ENCODE measurements around the gene KRTAP5-6. TPM values are rescaled to one million over a fixed set of nuclear protein-coding genes. Genes with fewer than 3 reads are reported as not detected.
"Not testable (repeated sequence)": the region's sequence is repeated elsewhere in the genome, so short reads cannot be mapped to it uniquely, and the experiment has no call there.

KRTAP5-6 gene
- total and polyA plus RNA-seq, 12 donors, result not detected

DNA sequence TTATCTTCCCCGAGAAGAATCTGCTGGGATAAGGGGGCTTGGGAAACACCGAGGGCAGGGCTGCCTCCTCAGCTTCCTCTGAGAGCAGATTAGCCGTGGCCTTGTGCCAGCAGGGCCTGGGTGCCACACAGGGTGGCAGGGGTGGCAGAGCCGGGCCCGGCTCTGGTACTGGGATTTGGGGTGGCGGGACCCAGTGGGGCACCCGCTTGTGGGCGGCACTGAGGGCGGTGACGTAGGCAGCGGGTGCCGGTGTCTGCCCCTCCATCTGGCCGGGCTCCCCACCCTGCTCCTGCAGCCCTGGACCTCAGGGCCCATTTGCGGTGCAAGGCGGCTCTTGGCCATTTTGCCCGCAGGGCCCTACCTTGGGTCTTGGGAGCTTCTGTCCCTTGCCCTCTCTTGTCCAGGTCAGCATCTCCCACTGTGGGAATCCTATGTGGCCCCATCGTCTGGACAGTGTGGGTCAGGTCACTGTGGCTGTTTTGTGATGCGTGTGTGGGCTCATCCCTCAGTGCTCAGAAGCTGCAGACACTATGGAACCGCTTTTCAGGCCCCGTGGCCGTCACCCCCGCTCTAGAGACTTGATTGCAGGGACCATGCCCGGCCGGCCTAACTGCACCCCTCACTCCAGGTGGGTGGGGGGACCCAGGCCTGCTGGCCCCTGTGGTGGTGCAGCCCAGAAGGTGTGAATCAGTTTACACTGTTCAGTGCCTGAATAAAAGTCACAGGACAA lies 29.7 kb upstream of the KRTAP5-6 start:
- no peak for DNase-seq
- Histone ChIP-seq H3K27ac (no peak overlapping the region), H3K4me1 (peaks cover 0 to 16% (median 0%) of the 10 kb centered on the region in 9 donors), H3K4me3 (no peak overlapping the region), H3K36me3 (no peaks in the 10 kb centered on the region), H3K27me3 (peaks cover 0 to 25% (median 12%) of the 10 kb centered on the region in 7 donors), H3K9me3 (no peaks in the 10 kb centered on the region)
- peak in 3 of 8 donors; percentile 18 to 46 (median 23) for ATAC-seq
- TF ChIP-seq, protein P1, sequence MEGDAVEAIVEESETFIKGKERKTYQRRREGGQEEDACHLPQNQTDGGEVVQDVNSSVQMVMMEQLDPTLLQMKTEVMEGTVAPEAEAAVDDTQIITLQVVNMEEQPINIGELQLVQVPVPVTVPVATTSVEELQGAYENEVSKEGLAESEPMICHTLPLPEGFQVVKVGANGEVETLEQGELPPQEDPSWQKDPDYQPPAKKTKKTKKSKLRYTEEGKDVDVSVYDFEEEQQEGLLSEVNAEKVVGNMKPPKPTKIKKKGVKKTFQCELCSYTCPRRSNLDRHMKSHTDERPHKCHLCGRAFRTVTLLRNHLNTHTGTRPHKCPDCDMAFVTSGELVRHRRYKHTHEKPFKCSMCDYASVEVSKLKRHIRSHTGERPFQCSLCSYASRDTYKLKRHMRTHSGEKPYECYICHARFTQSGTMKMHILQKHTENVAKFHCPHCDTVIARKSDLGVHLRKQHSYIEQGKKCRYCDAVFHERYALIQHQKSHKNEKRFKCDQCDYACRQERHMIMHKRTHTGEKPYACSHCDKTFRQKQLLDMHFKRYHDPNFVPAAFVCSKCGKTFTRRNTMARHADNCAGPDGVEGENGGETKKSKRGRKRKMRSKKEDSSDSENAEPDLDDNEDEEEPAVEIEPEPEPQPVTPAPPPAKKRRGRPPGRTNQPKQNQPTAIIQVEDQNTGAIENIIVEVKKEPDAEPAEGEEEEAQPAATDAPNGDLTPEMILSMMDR (IDR thresholded peaks at IDR 0.05), result no peak
- 85% methylated on average over 22 to 24 of the region's 24 CpGs for WGBS, 2 donors
- intact Hi-C loops (cut with DNase I), result no loop called here

DNA sequence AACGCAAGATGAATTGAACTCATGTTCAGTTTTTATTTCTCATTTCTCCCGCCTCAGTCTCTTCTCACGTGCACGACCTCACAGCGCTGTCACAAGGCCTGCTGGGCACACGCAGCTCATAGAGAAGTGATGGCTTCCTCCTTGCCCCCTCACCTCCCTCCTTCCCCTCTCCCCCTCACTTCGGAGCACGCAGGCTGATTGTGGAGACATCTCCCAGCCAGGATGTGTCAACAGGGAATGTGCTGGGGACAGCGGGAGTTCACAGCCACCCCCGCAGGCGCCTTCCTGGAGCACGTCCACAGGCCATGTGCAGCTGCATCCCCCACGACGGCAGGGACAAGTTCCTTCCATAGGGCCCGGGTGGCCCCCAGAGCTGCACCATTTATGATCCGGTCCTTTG lies 29.1 kb upstream of the KRTAP5-6 start:
- TF ChIP-seq, protein P1 (IDR thresholded peaks at IDR 0.05), result no peak
- no peaks in the 10 kb centered on the region for H3K9me3 ChIP-seq
- no peaks in the 10 kb centered on the region for H3K36me3 ChIP-seq
- DNase-seq (no peak), ATAC-seq (peak in 6 of 8 donors; percentile 17 to 79 (median 70))
- H3K27ac ChIP-seq, result no peak overlapping the region
- no peak overlapping the region for H3K4me3 ChIP-seq
- peaks cover 0 to 16% (median 0%) of the 10 kb centered on the region in 9 donors for H3K4me1 ChIP-seq
- peaks cover 0 to 25% (median 12%) of the 10 kb centered on the region in 7 donors for H3K27me3 ChIP-seq
- 28 to 33% methylated on average over 16 of the region's 16 CpGs for WGBS, 2 donors
- intact Hi-C loops (cut with DNase I), result no loop called here

DNA sequence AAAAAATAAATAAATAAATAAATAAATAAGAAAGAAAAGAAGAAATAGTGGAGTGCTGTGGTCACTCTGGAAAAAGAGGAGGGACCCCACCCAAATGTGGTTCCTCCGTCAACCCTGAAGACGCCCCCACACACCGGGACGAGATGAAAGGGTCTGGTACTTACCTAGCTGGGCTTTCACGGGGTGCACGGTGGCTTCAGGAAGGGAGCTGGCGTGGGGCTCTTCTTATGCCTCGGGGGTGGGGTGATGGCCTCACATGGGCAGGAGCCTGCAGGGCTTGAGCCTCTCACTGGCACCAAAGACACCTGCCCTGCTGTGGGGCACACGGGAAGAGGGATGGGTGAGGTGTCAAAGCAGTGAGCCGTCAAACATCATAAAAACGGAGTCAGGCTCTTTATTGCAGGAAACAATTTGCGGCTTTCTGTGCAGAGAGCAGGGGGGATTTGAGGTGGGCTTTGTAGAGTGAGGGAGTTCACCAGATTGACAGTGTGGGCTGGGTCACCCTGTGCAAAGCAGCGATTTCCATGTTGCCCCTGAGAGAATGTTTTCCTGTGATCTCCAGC lies 28.0 kb upstream of the KRTAP5-6 start:
- Histone ChIP-seq H3K36me3 (no peaks in the 10 kb centered on the region), H3K4me3 (no peak overlapping the region), H3K4me1 (peaks cover 0 to 16% (median 0%) of the 10 kb centered on the region in 9 donors), H3K27me3 (peaks cover 0 to 25% (median 12%) of the 10 kb centered on the region in 7 donors), H3K27ac (no peak overlapping the region), H3K9me3 (no peaks in the 10 kb centered on the region)
- WGBS, 2 donors, result 84 to 86% methylated on average over 13 of the region's 13 CpGs
- DNase-seq, result no peak
- no peak for ATAC-seq
- TF ChIP-seq, protein P1 (IDR thresholded peaks at IDR 0.05), result no peak
- intact Hi-C loops (cut with DNase I), result no loop called here

DNA sequence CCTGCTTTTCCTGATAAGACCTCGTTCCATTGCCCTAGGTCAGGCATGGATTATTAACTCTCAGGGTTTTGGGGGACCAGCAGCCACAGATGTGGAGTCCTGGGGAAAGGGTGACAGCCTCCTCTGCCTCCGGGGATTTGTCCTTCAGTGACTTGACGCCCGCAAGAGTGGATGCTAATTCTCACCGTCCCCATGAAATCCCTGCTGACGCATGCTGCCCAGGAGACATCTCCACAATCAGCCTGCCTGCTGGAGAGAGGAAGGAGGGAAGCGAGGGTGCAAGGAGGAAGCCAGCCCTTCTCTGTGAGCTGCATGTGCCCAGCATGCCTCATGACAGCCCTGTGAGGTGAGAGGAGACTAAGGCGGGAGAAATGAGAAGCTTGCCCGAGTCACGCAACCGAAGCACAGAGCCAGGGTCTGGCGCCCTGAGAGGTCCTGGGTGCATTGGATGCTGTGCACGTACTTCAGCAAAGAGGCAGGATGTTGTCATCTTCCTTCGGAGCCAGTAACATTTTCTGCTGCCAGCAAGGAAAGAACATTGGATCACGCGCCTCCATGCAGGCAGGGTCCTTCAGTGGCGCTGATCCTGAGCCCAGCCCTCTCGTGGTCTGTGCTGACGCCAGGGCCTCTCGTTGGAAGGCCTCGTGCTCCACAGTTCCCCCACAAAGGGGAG lies 27.3 kb upstream of the KRTAP5-6 start:
- Histone ChIP-seq H3K9me3 (no peaks in the 10 kb centered on the region), H3K4me1 (peaks cover 0 to 16% (median 0%) of the 10 kb centered on the region in 9 donors), H3K27ac (no peak overlapping the region), H3K4me3 (no peak overlapping the region), H3K27me3 (peaks cover 0 to 31% (median 18%) of the 10 kb centered on the region in 7 donors), H3K36me3 (no peaks in the 10 kb centered on the region)
- intact Hi-C loops (cut with DNase I), result no loop called here
- 41 to 45% methylated on average over 21 of the region's 21 CpGs for WGBS, 2 donors
- TF ChIP-seq, protein P1 (IDR thresholded peaks at IDR 0.05), result no peak
- ATAC-seq (peak in 3 of 8 donors; percentile 41 to 74 (median 57)), DNase-seq (no peak)

DNA sequence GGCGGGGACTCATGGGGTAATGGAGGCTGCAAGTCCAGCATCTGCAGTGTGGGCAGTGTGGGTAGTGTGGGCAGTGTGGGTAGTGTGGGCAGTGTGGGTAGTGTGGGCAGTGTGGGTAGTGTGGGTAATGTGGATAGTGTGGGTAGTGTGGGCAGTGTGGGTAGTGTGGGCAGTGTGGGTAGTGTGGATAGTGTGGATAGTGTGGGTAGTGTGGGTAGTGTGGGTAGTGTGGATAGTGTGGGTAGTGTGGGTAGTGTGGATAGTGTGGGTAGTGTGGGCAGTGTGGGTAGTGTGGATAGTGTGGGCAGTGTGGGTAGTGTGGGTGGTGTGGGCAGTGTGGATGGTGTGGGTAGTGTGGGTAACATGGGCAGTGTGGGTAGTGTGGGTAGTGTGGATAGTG lies 26.5 kb upstream of the KRTAP5-6 start:
- H3K36me3 ChIP-seq; H3K9me3 ChIP-seq; ATAC-seq; intact Hi-C loops (cut with DNase I); DNase-seq; H3K27ac ChIP-seq; H3K4me3 ChIP-seq: not testable (repeated sequence)
- WGBS, 2 donors, result 95 to 100% methylated on average over 1 of the region's 1 CpG
- Histone ChIP-seq H3K4me1 (peaks cover 0 to 16% (median 0%) of the 10 kb centered on the region in 9 donors), H3K27me3 (peaks cover 0 to 34% (median 21%) of the 10 kb centered on the region in 7 donors)
